Esophagus squamous epithelium (tissue), 5 donors: ENCODE measurements around the gene ZIC4. TPM values are rescaled to one million over a fixed set of nuclear protein-coding genes. Genes with fewer than 3 reads are reported as not detected.

Experiments
- DNase-seq: peaks from one replicate; lab custom pipeline; 2025; lab: John Stamatoyannopoulos, UW
- H3K27ac ChIP-seq, 4 donors: fragments of 200-600 bp; sonication (generic); one replicate each; pipeline ENCODE4 v1.5.1; 2016 to 2019; ENCODE audit warnings: mild to moderate bottlenecking in 1 of 4
- H3K27me3 ChIP-seq, 4 donors: fragments of 200-600 bp; sonication (generic); 1 replicate in 3 of 4; 2 replicates in 1 of 4; pipeline versions ENCODE4 v1.5.1 to v1.6.0; 2017 to 2021; ENCODE audit warnings: antibody characterized with exemption in 1 of 4
- H3K36me3 ChIP-seq, 3 donors: fragments of 200-600 bp; sonication (generic); one replicate each; pipeline ENCODE4 v1.5.1; 2016 to 2019
- H3K4me1 ChIP-seq, 3 donors: fragments of 200-600 bp; sonication (generic); one replicate each; pipeline ENCODE4 v1.5.1; 2017 to 2019
- H3K4me3 ChIP-seq, 4 donors: fragments of 200-600 bp; sonication (generic); 1 replicate in 3 of 4; 2 replicates in 1 of 4; pipeline ENCODE4 v1.5.1; 2016 to 2019; ENCODE audit warnings: mild to moderate bottlenecking in 2 of 4, moderate library complexity in 1 of 4
- H3K9me3 ChIP-seq, 3 donors: fragments of 200-600 bp; sonication (generic); one replicate each; pipeline ENCODE4 v1.5.1; 2016 to 2019
- POLR2A ChIP-seq, 4 donors: fragments of 450-650 bp; IDR thresholded peaks; one replicate each; pipeline ENCODE4 v1.6.1; 2017; ENCODE audit warnings: antibody characterized with exemption in 4 of 4, mild to moderate bottlenecking in 4 of 4, moderate library complexity in 3 of 4
- WGBS, 2 donors: methylation state at CpG; one replicate each; pipeline ENCODE4 v1.1.5; 2018; 5-methylcytosine and 5-hydroxymethylcytosine counted together
- intact Hi-C: fragments of 100-400 bp; cut with DNase I; formaldehyde crosslinking; loops from one replicate; pipeline ENCODE4 v1.15.0; 2022
- total RNA-seq, 4 donors: library from RNA; depleted of rRNA; stranded (reverse); fragments of >200 nt; gene quantifications; one replicate each; pipeline ENCODE4 v1.1.0, GENCODE V29; 2016
- TF ChIP-seq, protein P1 (sequence below), 6 experiments: fragments of 450-650 bp in 4 of 6; fragments of 200-600 bp in 2 of 6; sonication (generic) in 2 of 6; IDR thresholded peaks; one replicate each; pipeline ENCODE4 v1.5.1; 2016 to 2019; ENCODE audit warnings: antibody characterized with exemption in 6 of 6, mild to moderate bottlenecking in 4 of 6, moderate library complexity in 4 of 6
- donor health status: DM: yes; HTN: yes; CAD: no.

The ZIC4 gene
- total RNA-seq, 4 donors from 2014 or later = not detected

- intact Hi-C loops = no loop called here
- Histone ChIP-seq H3K36me3 (no peaks in the 10 kb centered on the region), H3K27ac (no peak overlapping the region), H3K4me3 (no peak overlapping the region), H3K4me1 (no peaks in the 10 kb centered on the region), H3K9me3 (no peaks in the 10 kb centered on the region), H3K27me3 (peaks cover 5 to 100% (median 38%) of the 10 kb centered on the region in 4 donors)
- DNase-seq = no peak
- 2 to 6% methylated on average over 6 of the region's 6 CpGs for WGBS, 2 donors
- no peak for TF ChIP-seq POLR2A (IDR thresholded peaks at IDR 0.05)
- TF ChIP-seq, protein P1, sequence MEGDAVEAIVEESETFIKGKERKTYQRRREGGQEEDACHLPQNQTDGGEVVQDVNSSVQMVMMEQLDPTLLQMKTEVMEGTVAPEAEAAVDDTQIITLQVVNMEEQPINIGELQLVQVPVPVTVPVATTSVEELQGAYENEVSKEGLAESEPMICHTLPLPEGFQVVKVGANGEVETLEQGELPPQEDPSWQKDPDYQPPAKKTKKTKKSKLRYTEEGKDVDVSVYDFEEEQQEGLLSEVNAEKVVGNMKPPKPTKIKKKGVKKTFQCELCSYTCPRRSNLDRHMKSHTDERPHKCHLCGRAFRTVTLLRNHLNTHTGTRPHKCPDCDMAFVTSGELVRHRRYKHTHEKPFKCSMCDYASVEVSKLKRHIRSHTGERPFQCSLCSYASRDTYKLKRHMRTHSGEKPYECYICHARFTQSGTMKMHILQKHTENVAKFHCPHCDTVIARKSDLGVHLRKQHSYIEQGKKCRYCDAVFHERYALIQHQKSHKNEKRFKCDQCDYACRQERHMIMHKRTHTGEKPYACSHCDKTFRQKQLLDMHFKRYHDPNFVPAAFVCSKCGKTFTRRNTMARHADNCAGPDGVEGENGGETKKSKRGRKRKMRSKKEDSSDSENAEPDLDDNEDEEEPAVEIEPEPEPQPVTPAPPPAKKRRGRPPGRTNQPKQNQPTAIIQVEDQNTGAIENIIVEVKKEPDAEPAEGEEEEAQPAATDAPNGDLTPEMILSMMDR (IDR thresholded peaks at IDR 0.05) = no peak
These were observed 22.7 kb downstream of the ZIC4 start for GRCh38 chr3:147383617-147384016.

GRCh38 chr3:147381596-147381995, 24.7 kb downstream of the ZIC4 start:
- intact Hi-C loops = no loop called here
- WGBS, 2 donors = 30 to 37% methylated on average over 6 of the region's 6 CpGs
- DNase-seq = no peak
- H3K4me1 ChIP-seq = no peaks in the 10 kb centered on the region
- TF ChIP-seq POLR2A (IDR thresholded peaks at IDR 0.05) = no peak
- TF ChIP-seq, protein P1 (IDR thresholded peaks at IDR 0.05) = no peak
- no peak overlapping the region for H3K4me3 ChIP-seq
- H3K27me3 ChIP-seq = peaks cover 5 to 100% (median 44%) of the 10 kb centered on the region in 4 donors
- no peaks in the 10 kb centered on the region for H3K9me3 ChIP-seq
- H3K36me3 ChIP-seq = no peaks in the 10 kb centered on the region
- H3K27ac ChIP-seq = no peak overlapping the region

- H3K27ac ChIP-seq = no peak overlapping the region
- peaks cover 5 to 100% (median 43%) of the 10 kb centered on the region in 4 donors for H3K27me3 ChIP-seq
- 13 to 17% methylated on average over 2 to 3 of the region's 3 CpGs for WGBS, 2 donors
- no peaks in the 10 kb centered on the region for H3K4me1 ChIP-seq
- H3K9me3 ChIP-seq = no peaks in the 10 kb centered on the region
- no peak for DNase-seq
- intact Hi-C loops = no loop called here
- no peaks in the 10 kb centered on the region for H3K36me3 ChIP-seq
- no peak overlapping the region for H3K4me3 ChIP-seq
- TF ChIP-seq, protein P1 (IDR thresholded peaks at IDR 0.05) = no peak
- TF ChIP-seq POLR2A (IDR thresholded peaks at IDR 0.05) = no peak
These were observed 25.4 kb downstream of the ZIC4 start for GRCh38 chr3:147380977-147381376.

GRCh38 chr3:147380387-147380951, 25.9 kb downstream of the ZIC4 start:
- 6 to 9% methylated on average over 7 to 18 of the region's 26 CpGs for WGBS, 2 donors
- Histone ChIP-seq H3K4me1 (no peaks in the 10 kb centered on the region), H3K27ac (no peak overlapping the region), H3K36me3 (no peaks in the 10 kb centered on the region), H3K4me3 (no peak overlapping the region), H3K27me3 (peaks cover 5 to 100% (median 40%) of the 10 kb centered on the region in 4 donors), H3K9me3 (no peaks in the 10 kb centered on the region)
- TF ChIP-seq, protein P1 (IDR thresholded peaks at IDR 0.05) = no peak
- TF ChIP-seq POLR2A (IDR thresholded peaks at IDR 0.05) = no peak
- intact Hi-C loops = no loop called here
- no peak for DNase-seq

DNA sequence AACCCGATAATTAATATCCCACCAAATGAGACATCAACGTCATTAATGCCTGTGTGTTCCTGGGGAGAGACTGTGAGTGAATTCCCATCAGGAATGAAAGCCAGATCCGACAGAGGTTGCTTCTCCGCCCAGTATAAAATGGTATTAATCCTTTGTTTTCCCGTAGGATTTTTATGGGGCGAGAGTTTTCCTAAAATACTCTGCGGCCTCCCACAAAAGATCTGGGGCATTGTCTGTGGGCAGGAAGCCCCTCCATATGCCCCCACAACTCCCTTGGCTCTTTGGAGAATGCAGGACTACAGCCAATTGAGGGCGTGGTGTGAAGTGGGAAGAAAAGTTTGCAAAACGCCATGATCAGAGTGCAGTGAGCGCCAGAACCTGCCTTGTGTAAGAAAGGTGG, 26.7 kb downstream of the ZIC4 start:
- peaks cover 5 to 100% (median 33%) of the 10 kb centered on the region in 4 donors for H3K27me3 ChIP-seq
- DNase-seq = no peak
- 8 to 21% methylated on average over 8 of the region's 10 CpGs for WGBS, 2 donors
- H3K4me3 ChIP-seq = no peak overlapping the region
- H3K36me3 ChIP-seq = no peaks in the 10 kb centered on the region
- no peaks in the 10 kb centered on the region for H3K9me3 ChIP-seq
- TF ChIP-seq, protein P1 (IDR thresholded peaks at IDR 0.05) = no peak
- no peak for TF ChIP-seq POLR2A (IDR thresholded peaks at IDR 0.05)
- intact Hi-C loops = no loop called here
- no peaks in the 10 kb centered on the region for H3K4me1 ChIP-seq
- no peak overlapping the region for H3K27ac ChIP-seq
